HG03025 (cell line): ENCODE data around the gene FRAS1.
"Not testable (repeated sequence)": the region's sequence is repeated elsewhere in the genome, so short reads cannot be mapped to it uniquely, and the experiment has no call there.

Source experiments
- ATAC-seq: cut with Tn5 transposase; IDR thresholded peaks from one replicate; pipeline ENCODE4 v1.9.1; 2021; ENCODE audit warnings: mild to moderate bottlenecking, moderate library complexity; ENCODE audit not compliant: unreplicated experiment, low FRiP score

FRAS1 gene

DNA sequence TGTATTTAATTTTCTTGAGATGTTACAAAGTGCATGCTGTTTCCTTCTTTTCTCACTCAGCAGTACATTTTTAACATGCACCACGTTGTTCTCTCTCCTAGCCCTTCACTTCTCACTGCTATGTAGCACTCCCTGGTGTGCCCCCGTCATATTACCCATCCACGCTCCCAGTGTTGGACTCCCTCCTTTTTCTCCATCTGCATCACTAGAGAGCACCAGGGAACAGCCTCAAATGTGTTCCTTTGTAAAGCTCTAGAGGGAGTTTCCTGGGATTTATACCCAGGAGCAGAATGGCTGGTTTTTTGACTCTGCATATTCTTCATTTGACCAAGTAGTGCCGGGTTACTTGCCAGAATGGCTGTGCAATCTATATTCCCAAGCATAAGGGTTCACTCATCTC lies 254.2 kb downstream of the FRAS1 start:
- ATAC-seq = no peak

DNA sequence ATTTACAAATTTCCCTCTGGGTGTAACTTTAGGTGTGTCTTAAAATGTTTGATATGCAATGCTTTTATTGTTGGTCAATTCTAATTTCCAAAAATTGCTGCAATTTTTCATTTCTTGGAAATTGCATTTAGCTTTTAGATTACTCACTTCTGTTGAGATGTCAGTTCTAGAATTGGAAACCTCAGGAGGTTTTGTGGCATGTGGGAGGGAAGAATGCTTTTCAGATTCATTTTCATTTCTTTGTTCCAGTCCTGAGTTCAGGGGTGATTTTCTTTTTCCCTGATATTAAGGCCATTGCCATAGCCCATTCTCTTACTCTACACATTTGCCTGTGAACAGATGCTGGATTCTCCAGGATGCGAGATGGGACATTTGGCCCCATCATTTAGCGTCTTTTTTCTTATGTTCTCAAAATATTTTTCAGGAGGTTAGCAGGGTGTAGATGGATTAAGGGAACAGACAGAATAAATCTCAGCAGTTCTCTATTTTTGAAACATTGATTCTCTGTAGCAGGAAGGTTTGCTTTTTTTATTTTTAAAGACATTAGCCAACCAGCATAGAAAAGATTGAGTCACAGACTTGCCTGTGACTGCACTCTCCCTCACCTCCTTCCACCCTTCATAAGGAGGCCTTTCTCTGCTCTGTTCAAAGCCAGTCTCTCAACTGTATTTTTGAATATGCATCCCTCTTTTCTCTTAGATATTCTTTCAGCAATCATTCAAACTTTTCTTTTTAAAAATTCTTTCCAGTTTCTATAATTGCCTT lies 256.0 kb downstream of the FRAS1 start:
- ATAC-seq = no peak

DNA sequence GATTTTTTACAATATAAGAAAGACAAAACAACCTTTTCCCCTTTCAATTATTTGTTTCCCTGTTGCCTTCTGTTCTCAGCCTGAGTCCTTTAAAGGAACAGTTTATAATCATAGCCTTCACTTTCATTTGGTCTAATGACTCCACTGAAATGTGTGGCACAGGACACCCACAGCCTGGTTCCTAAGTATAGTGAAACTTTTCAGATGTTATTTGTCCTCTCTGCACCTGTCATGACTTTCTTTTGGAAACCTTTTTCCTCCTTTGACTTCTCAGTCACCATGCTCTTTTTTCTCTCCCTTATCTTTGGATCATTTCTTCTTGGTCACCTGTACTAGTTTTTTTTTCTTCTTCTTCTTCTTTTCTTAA lies 256.6 kb downstream of the FRAS1 start:
- ATAC-seq = peak; percentile 53

DNA sequence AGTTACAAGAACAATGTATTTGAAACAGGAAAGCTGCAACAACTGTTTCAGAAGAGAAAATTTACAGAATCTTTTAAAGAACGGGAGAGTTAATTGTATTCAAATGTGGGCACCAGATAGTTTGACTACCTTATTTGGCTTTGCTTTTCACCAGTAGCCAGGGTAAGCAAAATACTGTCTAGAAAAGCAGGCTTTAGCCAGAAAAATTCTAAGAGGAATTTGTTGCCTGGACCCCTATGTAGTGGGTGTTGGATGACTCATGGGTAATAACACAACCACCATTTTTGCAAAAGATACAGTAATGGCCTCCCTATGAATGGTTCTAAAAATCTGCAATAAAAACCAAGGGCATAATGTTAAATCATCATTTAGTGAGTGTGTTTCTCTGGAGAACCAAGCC lies 261.0 kb downstream of the FRAS1 start:
- no peak for ATAC-seq

DNA sequence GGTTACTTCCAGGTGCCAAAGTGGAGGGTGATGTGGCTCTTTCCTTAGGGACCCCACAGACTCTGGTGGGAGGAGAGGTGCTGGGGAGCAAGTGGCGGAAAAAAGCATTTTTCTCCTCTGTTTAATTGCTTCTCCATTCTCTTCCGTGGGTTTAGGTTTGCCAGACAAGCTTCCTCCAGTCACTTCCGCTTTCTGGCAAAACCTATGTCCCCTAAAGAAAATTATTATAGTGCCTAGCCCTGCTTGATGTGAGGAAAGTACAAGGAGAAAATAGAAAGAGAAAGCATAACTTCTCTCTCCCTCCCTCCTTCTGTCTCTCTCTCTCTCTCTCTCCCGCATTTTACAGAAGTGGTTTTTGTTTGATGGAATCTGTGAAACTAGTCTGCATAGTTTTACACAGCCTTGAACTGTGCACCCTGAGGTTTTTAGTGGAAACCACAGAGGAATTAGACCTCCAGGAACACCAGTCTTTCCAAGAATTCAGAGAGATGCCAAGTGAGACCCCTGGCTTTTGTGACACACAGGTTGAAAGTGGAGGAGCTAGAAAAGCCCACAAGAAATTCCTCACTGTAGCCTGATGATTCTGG lies 263.3 kb downstream of the FRAS1 start:
- ATAC-seq = no peak

DNA sequence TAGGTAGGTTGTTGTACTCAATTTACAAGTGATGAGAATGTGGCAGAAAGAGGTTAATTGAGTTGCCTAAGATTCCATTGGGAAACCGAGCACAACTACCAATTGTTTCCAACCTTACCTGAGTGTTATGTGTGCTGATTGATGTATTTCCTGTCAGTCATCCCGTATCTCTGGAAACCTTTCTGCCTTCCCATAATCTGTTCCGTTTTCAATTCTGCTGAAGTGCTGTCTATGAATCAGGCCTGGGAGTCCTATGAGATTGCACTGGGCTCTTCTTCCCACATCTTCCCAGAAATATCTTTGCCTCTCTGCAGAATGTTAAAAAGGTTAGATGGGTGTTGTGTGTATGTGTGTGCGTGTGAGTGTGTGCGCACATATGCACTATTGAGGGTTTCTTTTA lies 264.9 kb downstream of the FRAS1 start:
- ATAC-seq = no peak

DNA sequence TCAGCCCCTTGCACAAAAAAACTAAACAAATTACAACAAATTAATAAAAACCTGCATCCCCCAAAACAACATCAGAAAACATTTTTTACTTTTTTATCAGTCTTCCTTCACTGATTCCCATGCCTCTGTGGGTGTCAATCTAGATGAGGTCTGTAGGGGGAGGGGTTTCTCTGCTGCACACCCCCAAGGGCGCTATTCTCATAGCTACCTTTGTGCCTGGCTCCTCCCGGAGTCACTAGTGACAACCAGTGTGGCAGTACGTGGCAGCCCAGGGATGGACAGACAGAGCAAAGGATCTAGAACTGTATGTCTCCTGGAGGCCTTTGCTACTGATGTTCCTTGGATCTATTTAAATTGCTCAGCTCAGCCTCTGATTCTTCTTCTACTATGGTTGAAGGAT lies 266.3 kb downstream of the FRAS1 start:
- ATAC-seq = no peak

DNA sequence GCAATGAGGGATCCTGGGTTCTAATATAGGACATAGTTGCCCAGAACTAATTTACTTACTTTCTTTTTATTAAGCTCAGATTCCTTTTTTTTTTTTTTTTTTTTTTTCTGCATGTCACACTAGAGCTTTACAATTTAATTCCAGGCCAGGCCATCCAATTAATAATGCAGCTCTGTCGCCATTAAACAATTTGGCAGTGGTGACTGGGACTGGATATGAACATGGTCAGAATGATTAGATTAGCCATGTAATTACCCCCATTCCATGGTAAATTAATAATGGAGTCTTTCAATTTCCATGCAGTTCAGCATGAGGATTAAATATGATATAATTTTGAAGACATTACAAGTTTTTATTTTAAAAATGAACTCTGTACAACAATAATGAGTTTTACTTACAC lies 267.5 kb downstream of the FRAS1 start:
- ATAC-seq = no peak

DNA sequence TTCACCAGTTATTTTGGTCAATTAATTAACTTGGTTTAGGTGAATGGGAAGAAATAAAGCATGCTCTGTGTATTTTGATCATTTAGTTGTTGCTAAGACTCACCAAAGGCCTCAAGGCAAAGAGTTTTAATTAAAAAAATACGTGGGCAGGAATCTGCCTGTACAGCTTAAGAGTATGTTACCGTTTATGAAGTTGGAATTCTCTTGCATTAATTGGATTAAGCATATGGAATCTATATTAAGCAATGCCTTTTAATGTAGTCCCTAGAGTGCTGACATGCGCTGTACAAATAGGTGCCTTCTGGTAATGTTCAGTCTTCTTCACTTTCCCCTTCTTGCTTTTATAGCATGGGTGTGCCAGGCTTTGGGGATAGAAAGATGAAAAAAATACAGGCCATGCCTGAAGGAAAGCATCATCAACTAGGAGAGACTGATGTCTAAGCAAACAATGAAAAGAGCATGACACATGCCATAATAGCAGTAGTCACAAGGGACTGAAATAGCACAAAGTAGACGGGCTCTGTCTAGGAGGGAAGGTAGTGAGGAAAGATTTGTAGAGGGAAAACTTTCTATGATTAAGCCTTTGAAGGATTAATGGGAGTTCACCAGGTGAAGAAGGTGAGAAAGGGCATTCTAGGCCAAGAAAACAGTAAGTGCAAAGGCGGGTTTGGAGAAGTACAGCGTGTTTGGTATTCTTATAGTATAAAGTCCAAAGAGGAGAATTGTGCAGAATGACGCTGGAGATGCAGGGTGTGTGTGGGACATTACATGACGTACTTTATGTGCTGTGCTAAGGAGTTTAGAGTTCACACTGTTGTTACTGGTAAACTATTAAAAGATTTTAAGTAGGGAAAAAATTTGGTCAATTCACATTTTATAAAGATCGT lies 268.4 kb downstream of the FRAS1 start:
- no peak for ATAC-seq

DNA sequence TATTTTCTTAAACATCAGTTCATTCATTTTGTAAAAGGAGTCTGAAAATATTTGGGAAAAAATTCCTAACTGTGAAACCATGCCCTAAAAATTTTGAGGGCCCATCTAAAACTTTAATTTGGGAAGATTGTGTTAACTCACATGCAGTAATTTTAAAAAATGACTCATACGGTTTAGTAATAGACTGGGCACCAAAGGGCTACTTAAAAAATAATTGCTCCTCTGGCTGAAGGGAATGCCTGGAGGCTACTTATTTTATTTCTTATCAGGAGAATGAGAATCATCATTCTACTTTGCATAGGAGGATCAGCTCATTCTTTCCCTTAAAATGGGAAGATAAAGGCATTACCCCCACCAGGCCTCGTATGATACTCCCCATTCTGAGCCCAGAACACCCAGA lies 271.5 kb downstream of the FRAS1 start:
- ATAC-seq = not testable (repeated sequence)

DNA sequence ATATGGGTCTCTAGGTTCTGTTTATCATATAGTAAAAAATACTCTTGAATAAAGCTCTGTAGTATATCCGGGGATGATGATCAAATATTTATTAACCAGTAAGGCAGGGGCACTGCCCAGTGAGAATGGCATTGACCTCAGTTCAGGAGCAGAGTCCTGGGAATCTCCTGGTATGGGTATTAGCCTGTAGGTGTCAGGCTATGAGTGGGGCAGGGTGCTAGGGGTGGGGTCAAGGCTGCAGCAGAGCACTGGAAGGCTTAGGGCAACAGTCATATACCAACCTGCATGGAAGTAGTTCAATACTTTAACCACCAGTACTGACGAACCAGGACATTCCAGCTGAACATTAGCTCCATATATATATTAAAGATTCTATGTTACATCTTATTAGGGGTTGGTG lies 274.1 kb downstream of the FRAS1 start:
- no peak for ATAC-seq

DNA sequence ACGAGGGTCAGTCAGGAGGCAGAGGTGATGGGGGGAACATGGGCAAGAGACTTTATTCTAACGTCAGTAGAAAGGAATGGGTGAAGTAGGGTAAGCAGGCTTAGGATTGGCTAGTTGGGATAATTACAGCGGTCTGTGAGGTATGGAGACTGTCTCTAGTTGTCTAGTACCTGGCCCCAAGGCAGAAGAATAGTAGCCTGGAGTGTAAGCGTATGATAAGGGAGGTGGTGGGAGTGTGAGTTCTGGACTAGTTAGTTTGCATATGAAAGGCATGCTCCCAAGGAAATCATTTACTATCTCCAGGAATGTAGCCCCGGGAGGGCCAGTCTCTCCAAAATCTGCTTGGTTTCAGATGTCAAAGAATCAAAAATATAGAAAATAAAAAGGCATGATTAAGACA lies 274.8 kb downstream of the FRAS1 start:
- no peak for ATAC-seq

DNA sequence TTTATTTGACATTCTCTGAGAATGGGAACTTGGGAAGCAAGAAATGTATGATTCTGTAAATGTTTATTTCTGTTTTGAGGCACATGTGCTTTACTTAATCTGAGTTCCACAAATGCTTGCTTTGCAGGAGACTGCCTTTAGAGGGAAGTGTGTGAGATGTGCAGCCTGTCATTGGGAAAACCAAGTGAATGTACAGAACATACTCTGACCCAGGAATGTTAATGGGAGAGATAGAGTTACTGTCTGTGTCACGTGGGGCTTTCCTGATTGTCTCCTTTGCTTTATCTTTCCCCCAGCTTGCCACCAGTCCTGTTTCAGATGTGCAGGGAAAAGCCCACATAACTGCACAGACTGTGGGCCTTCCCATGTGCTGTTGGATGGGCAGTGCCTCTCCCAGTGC lies 275.9 kb downstream of the FRAS1 start:
- no peak for ATAC-seq

DNA sequence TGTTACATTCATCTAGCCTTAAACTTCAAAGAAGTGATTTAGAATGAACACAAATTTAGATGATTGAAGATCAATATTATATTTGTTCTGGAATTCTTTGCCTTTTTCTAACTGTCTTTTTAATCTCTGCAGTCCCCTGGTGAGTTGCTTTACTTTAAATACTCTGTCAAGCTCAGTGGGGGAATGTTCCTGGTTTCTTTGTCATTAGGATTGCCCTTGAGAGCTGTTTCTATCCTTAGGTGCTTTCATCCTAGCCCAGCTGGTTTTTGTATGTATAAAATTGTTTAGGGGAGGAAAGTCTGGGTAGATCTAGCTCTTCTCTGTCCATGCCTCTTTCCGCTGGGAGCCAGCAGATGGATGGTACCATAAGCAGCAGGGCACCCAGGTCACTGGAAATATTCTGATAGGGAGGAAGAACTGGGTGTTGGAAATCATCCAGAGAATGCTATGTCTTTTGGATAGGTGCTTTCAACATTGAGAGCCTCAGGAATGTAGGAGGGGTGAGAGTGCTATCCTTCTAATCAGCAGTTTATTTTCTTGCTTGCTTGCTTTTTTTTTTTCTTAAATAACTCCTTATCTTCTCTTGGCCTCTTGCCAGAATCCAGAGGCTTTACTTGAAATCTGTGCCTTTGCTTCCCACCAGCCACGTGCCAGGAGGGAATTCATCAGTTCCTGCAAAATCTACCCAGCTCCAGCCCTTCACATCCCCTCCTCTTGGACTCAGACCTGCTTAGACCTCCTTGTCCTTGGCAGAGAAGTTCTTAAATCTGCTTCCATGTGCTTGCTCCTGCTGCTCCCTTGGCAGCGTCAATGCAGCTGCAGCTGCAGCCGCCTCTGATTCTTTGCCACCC lies 279.2 kb downstream of the FRAS1 start:
- ATAC-seq = no peak

DNA sequence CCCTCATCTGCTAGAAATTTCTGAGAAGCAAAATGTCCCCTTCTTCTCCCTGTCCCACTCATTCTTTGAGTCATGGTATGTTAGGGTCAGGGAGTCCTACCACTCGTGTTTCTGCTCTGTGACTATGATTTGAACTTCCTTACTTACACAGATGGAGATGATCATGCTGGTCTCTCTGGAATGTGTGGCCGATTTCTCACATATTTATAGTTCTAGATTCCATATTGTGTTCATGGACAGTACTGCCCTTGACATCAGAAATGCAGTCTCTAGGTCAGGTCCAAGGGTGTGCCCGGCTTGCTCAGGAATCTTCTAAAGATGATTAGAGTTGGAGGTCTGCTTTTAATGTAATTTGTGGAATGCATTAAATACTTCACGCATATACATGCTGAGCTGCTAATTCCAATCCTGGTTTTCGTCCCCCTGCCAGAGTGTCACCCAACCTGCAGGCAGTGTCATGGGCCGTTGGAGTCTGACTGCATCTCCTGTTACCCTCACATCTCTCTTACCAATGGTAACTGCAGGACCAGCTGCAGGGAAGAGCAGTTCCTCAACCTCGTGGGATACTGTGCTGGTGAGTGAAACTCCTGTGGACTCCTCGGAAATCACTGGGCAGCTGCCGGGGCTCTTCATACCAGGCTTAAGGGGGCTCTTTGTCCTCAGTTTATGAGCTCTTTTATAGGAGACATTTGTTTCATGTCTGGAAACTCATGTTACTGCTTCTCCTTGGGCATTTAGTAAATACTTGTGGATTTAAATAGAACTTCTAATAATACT lies 280.3 kb downstream of the FRAS1 start:
- no peak for ATAC-seq

DNA sequence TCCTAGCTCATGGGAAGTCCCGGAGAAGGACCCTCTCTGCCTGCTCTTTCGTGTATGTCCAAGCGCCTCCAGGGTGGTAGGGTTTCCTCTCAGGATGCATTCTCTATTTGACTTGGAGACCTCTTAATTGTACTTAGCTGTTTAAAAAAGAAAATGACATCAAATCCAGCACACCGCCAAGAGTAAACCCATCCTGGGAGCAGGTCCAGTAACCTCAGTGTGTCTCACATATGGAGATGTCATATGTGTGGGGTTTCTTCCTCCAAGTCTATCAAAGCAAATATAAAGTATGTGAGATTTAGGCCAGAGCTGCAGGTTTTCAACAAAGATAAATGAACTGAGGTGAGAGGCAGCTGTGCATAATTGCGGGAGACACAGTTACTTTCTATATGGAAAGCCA lies 285.0 kb downstream of the FRAS1 start:
- ATAC-seq = no peak

DNA sequence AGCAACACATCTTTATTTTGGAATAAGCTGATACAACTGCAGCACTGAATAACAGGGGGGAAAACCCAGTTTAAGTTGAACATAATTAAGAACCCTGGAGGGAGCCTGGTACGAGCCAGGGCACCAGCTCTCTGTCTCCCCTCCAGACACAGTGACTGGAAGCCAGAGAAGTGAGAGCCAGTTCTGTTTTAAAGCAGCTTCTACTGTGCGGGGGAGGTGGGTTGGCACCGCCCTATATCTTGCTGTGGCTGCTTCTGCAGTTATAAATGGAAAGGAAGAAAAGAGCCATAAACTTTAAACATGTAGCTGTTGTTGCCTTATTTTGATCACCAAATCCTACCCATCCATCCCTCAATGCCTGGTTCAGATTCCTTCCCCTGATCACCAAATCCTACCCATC lies 286.6 kb downstream of the FRAS1 start:
- ATAC-seq = no peak

DNA sequence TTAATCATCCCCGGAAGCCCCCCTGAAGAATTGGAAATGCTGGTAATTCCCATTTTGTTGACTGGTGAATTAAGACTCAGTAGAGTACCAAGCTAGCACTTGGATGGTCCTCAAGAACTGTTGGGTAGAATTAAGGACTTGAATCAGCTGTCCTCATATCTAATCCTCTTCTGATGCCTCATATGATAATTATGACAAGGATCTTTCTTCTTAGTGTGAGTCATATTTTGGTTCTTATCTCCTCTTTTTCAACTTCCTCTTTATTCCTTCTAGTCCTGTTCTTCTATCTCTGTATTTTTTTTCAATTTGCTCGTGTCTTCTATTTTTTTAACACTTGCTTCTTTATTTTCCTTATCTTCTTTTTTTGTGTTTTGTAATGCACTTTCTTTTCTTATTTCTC lies 288.1 kb downstream of the FRAS1 start:
- no peak for ATAC-seq

DNA sequence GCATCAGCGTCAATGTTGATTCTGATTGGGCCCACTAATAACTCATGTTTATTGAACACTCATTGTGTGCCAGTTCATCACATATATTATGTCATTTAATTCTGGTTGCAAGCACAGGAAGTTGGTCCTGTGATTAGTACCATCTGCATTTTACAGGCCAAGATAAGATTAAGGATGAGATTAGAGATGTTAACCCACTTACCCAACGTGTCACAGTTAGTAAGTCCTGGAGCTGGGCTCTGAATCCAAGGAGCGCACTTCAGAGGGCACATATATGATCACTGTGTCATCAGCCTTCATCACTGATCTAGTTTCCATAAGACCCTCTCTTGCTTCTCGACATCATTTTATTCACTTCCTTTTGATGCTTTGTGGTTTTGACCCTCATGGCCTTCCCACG lies 289.1 kb downstream of the FRAS1 start:
- no peak for ATAC-seq

DNA sequence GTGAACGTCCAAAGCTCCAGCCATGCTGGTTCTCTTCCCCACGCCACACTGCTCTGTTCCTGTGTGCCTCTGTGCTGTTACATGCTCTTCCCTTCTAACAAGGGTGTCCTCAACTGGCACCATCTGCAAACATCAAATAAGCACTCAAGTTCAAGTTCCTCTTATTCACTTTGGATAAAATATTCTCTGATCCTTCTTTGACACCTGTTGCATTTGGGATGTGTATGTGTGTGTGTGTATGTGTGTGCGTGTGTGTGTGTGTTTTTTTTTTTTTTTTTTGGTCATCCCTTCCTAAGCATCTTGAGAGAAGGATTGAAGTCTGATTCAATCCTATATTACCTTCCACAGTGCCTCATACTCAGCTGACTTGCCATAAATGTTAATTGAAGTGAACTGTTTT lies 290.4 kb downstream of the FRAS1 start:
- no peak for ATAC-seq
